ENCODE data around the gene SLC22A2. TPM values are rescaled to one million over a fixed set of nuclear protein-coding genes. Genes with fewer than 3 reads are reported as not detected.

SLC22A2 gene
- total and polyA plus RNA-seq, 10 of the 15 experiments (the other 5 are each of a cell fraction or from before 2014, with no cell fraction given) = 0.12 TPM; not detected in 9

GRCh38 chr6:160285541-160286105, 27.0 kb upstream of the SLC22A2 start:
- CTCF ChIA-PET = no interaction called here
- intact Hi-C loops (cut with micrococcal nuclease; ENCODE audit: unreplicated experiment) (no loop called here), in situ Hi-C loops (cut with MboI) (no loop called here)
- H3K79me2 ChIP-seq (ENCODE audit: control insufficient read depth, insufficient read depth, low read length) = no peaks in the 10 kb centered on the region
- SMC1A ChIA-PET (ENCODE audit: uncharacterized antibody, unreplicated experiment) = interaction anchor here (0.6 kb wide), 2 partner anchors 30 to 125 kb away, joined by 3 read pairs; no protein-coding TSS in a partner anchor
- H3K4me2 ChIP-seq (ENCODE audit: control insufficient read depth, insufficient read depth) = no peak overlapping the region
- no peak overlapping the region for H3K27ac ChIP-seq (ENCODE audit: control insufficient read depth, insufficient read depth)
- POLR2A ChIA-PET = no interaction called here
- no peak overlapping the region for H3K4me3 ChIP-seq
- H3K4me1 ChIP-seq (ENCODE audit: control insufficient read depth, insufficient read depth, low read length) = no peaks in the 10 kb centered on the region
- TF ChIP-seq ZNF622 (IDR thresholded peaks at IDR 0.05) (no peak), PKNOX1 (IDR thresholded peaks at IDR 0.05) (no peak)
- FAIRE-seq (no peak), DNase-seq (ENCODE audit: low read depth, low spot score) (no peak), ATAC-seq (no peak)
- 0% methylated on average over 1 of the region's 1 CpG for WGBS (ENCODE audit: insufficient coverage, insufficient replicate concordance, low lambda C conversion rate, missing lambda C conversion rate)
- no TSS peak for BruUV-seq (replicated peaks)
- no peaks in the 10 kb centered on the region for H3K36me3 ChIP-seq (ENCODE audit: control insufficient read depth in 2 of 2, insufficient read depth in 2 of 2, low read length in 1 of 2)
- H2AFZ ChIP-seq (ENCODE audit: control insufficient read depth, low read depth, low read length) = no peak overlapping the region
- no peaks in the 10 kb centered on the region for H3K9me3 ChIP-seq (replicated peaks; ENCODE audit: control insufficient read depth, insufficient read depth, low read length)
- H3K9ac ChIP-seq (ENCODE audit: control insufficient read depth, insufficient read depth, low read length) = no peak overlapping the region
- RAD21 ChIA-PET (ENCODE audit: unreplicated experiment) = no interaction called here
- H4K20me1 ChIP-seq (ENCODE audit: control insufficient read depth, insufficient read depth) = no peaks in the 10 kb centered on the region
- H3K27me3 ChIP-seq (replicated peaks in 1 of 2; ENCODE audit: control insufficient read depth in 2 of 2, insufficient read depth in 2 of 2, low read length in 1 of 2) = no peaks in the 10 kb centered on the region

GRCh38 chr6:160284575-160284974, 26.0 kb upstream of the SLC22A2 start:
- FAIRE-seq (no peak), DNase-seq (ENCODE audit: low read depth, low spot score) (no peak), ATAC-seq (no peak)
- BruUV-seq (replicated peaks) = no TSS peak
- CTCF ChIA-PET = no interaction called here
- RAD21 ChIA-PET (ENCODE audit: unreplicated experiment) = no interaction called here
- H3K9me3 ChIP-seq (replicated peaks; ENCODE audit: control insufficient read depth, insufficient read depth, low read length) = no peaks in the 10 kb centered on the region
- H3K27me3 ChIP-seq (replicated peaks in 1 of 2; ENCODE audit: control insufficient read depth in 2 of 2, insufficient read depth in 2 of 2, low read length in 1 of 2) = no peaks in the 10 kb centered on the region
- no peak overlapping the region for H2AFZ ChIP-seq (ENCODE audit: control insufficient read depth, low read depth, low read length)
- POLR2A ChIA-PET = no interaction called here
- no peak overlapping the region for H3K9ac ChIP-seq (ENCODE audit: control insufficient read depth, insufficient read depth, low read length)
- H3K4me2 ChIP-seq (ENCODE audit: control insufficient read depth, insufficient read depth) = no peak overlapping the region
- H3K79me2 ChIP-seq (ENCODE audit: control insufficient read depth, insufficient read depth, low read length) = no peaks in the 10 kb centered on the region
- no peaks in the 10 kb centered on the region for H3K4me1 ChIP-seq (ENCODE audit: control insufficient read depth, insufficient read depth, low read length)
- SMC1A ChIA-PET (ENCODE audit: uncharacterized antibody, unreplicated experiment) = no interaction called here
- no peak overlapping the region for H3K4me3 ChIP-seq
- in situ Hi-C loops (cut with MboI) = no loop called here
- intact Hi-C loops (cut with micrococcal nuclease; ENCODE audit: unreplicated experiment) = no loop called here
- H3K36me3 ChIP-seq (ENCODE audit: control insufficient read depth in 2 of 2, insufficient read depth in 2 of 2, low read length in 1 of 2) = no peaks in the 10 kb centered on the region
- H4K20me1 ChIP-seq (ENCODE audit: control insufficient read depth, insufficient read depth) = no peaks in the 10 kb centered on the region
- WGBS (ENCODE audit: insufficient coverage, insufficient replicate concordance, low lambda C conversion rate, missing lambda C conversion rate) = 24% methylated on average over 2 of the region's 2 CpGs
- H3K27ac ChIP-seq (ENCODE audit: control insufficient read depth, insufficient read depth) = no peak overlapping the region
- TF ChIP-seq NFYB (IDR thresholded peaks at IDR 0.05; ENCODE audit: insufficient read depth, low read depth, low read length) (no peak), ETV6 (conservative IDR thresholded peaks at IDR 0.05 in 1 of 2, IDR thresholded peaks at IDR 0.05 in 1 of 2; ENCODE audit: borderline replicate concordance in 1 of 2, low read depth in 1 of 2) (no peak), MTA3 (IDR thresholded peaks at IDR 0.05; ENCODE audit: borderline replicate concordance, low read length) (no peak), TBL1XR1 (IDR thresholded peaks at IDR 0.05; ENCODE audit: low read depth, low read length) (no peak), ZBTB11 (CRISPR knock-in tag; IDR thresholded peaks at IDR 0.05) (no peak), JUND (IDR thresholded peaks at IDR 0.05; ENCODE audit: low read depth, low read length) (no peak), ZNF217 (IDR thresholded peaks at IDR 0.05) (no peak)

Measured in GM12878 (cell line).